Activated CD4-positive, alpha-beta T cell treated with anti-CD3 and anti-CD28 coated beads, Interleukin-2, amount 50 U/mL, for 24 hours (primary cell): ENCODE data around the gene ROBO3.

ENCODE experiments used
- DNase-seq, 2 donors: peaks; one replicate each; pipeline ENCODE4 v3.0.0-alpha.2; 2020; ENCODE audit warnings: low read depth in 1 of 2, low spot score in 1 of 2

Gene ROBO3

GRCh38 chr11:124920356-124920755 lies 55.1 kb downstream of the ROBO3 start:
- DNase-seq = no peak

- peak; percentile 52 to 65 for DNase-seq
Measured at GRCh38 chr11:124920870-124921609, 55.8 kb downstream of the ROBO3 start.

DNA sequence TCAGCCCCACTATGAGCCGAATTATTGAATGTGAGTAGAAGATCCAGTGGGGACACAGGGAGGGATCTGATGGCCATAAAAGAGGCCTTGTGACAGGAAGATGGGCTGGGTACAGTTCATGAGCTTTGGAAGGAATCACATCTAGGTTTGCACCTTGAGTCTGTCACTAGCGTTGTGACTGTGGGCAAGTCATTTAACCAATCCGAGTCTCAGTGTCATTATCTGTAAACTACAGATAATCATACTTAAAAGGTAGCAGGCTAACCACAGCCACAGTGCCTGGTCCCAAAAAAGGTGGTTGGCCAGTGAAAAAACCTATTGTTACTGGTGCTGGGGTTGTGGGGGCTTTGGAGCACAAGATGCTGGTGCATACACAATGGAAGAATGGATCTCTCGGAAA lies 57.6 kb downstream of the ROBO3 start:
- DNase-seq = no peak

DNA sequence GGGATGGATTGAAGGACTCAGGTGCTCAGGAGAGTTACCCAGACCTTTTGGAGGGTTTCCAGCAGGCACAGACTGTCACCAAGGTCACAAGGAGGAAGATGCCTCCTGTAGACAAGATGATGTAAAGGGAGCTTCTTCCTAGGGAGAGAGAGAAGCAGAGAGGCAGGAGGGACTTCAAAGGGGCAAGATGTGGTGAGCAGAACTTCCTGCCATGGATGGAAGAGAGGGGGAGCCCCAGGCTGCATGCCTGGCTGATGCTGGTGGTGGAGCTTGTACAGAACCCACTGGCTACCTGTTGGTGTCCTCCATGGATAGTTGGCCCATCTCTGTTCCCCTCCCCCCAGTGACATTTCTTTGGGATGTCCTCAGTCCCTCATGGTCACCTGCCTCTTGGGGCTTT lies 58.1 kb downstream of the ROBO3 start:
- no peak for DNase-seq

GRCh38 chr11:124928942-124929665 lies 63.9 kb downstream of the ROBO3 start:
- DNase-seq = no peak

- no peak for DNase-seq
Measured at GRCh38 chr11:124930799-124931198, 65.6 kb downstream of the ROBO3 start.
